ENCODE measurements around the gene GRAMD2A.

Gene GRAMD2A

GRCh38 chr15:72130272-72130671 lies 67.3 kb downstream of the GRAMD2A start:
- no peak for DNase-seq

DNA sequence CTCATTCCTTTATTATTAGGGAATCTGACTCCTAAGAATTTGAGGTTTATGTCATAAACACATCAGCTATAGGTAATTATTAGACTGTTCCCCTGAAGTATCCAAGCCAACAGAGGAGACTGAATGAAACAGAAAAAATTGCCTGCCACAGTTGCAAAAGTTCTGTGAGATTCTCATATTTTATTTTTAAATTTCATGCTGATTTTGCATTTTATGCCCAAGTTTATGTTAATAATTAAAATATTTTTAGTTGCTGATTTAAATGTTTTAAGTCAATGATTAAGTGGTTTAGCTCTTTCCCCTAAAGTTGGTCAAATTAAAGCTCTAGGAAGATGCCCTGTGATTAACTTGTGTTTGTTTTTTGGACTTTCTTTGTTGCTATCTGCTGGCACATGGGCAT lies 69.2 kb downstream of the GRAMD2A start:
- DNase-seq: no peak

DNA sequence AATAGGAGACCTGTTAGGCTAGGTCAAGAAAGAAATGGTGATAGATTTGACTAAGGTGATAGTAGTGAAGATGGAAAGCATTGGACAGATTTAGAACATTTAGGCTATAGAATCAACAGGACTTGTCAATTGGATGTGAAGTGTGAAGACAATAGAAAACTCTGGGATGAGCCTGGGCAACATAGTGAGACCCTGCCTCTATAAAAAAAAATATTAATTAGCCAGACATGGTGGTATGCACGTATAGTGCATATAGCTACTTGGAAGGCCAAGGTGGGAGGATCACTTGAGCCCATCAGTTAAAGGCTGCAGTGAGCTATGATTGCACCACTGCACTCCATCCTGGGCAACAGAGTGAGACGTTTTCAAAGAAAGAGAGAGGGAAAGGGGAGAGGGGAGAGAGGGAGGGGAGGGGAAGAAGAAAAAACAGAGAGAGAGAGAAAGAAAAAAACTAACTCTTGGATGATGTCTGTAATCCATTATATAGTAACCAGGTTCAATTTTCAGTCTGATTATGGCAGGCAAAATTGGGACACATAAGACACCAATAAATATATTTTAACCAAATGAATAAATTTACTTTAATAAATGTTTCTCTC lies 69.8 kb downstream of the GRAMD2A start:
- no peak for DNase-seq

GRCh38 chr15:72124218-72124617 lies 73.4 kb downstream of the GRAMD2A start:
- DNase-seq: no peak

- DNase-seq: peak; percentile 98 to 99
Observed at GRCh38 chr15:72118017-72118978, 79.3 kb downstream of the GRAMD2A start, which contains the start of the genes MYO9A and SENP8. Gene MYO9A (minus strand): TSS chr15:72118150. CDS start chr15:72046563, 71,587 bp downstream. Gene SENP8 (plus strand): TSS chr15:72118403. CDS start chr15:72139624, 21,221 bp downstream.

- DNase-seq: peak; percentile 75 to 82
Observed at GRCh38 chr15:72117486-72118016, 80.0 kb downstream of the GRAMD2A start.

- peak in 1 of 2 experiments; percentile 26 for DNase-seq
Observed at GRCh38 chr15:72116731-72117485, 80.7 kb downstream of the GRAMD2A start.

- DNase-seq: no peak
Observed at GRCh38 chr15:72113347-72114031, 84.1 kb downstream of the GRAMD2A start.

DNA sequence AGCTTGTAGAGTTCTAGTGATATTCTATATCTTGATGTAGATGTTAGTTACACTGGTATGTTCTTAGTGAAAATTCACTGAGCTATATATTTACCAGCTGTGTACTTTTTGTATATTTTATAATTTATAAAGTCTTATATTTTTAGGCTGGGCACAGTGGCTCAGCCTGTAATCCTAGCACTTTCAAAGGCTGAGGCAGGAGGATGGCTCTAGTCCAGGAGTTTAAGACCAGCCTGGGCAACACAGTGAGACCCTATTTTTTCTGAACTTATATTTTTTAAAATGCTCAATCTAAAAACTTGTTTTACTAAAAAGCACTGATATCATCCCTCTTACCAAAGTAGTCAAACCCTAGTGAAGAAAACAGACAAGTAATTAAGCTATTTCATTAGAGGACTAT lies 84.8 kb downstream of the GRAMD2A start:
- DNase-seq: no peak

- DNase-seq: no peak
Observed at GRCh38 chr15:72112116-72112515, 85.5 kb downstream of the GRAMD2A start.

GRCh38 chr15:72110355-72110754 lies 87.2 kb downstream of the GRAMD2A start:
- no peak for DNase-seq

Measured in activated CD4-positive, alpha-beta T cell treated with anti-CD3 and anti-CD28 coated beads, Interleukin-2, amount 50 U/mL, for 48 hours (primary cell).